DMS53 treated with DMSO at 0.1 percent for 48 hours (cell line): ENCODE data around the gene MESP1.

Source experiments
- DNase-seq: peaks from one replicate; lab custom pipeline; 2025; ENCODE audit not compliant: unreplicated experiment; lab: John Stamatoyannopoulos, UW

The MESP1 gene

GRCh38 chr15:89732451-89733172, 18.4 kb downstream of the MESP1 start:
- DNase-seq = no peak

DNA sequence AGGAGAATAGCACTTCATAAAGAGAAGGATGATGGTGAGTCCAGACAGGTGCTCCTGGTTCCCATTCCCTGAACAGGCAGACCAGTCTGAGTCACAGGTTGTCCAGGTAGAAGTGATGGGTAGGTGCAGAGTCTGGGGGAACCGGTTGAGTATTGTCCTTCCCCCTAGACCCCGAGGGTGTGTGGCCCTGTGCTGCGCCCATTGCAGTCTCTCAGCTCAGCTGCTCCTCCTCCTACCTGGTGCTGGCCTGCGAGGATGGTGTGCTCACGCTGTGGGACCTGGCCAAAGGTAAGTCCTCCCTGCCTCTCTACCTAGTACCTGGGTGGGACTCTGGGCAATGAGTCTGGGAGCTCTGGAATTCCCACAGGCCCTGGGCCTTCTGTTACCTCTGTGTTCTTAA, 19.8 kb downstream of the MESP1 start:
- DNase-seq = no peak

DNA sequence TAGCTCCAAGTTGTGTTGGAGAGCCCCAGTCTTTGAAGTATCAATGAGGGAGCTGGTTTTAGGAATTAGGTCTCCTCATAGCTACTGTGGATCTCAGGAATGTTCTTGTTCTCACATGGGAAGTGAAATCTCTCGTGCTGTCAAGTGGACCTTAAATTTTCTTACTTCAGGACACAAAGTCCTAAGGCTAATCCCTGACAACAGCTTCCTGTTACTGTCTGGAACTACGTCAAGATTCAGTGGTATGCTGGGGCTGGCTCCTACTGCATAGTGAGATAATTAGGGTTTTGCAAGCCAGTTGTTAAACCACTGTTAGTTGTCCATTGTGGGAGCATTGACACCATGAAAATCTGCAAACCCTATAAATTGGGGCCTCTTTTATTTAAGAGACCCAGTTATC, 22.8 kb downstream of the MESP1 start:
- DNase-seq = no peak

- DNase-seq = no peak
Observed at GRCh38 chr15:89725064-89725463, 26.0 kb downstream of the MESP1 start.

DNA sequence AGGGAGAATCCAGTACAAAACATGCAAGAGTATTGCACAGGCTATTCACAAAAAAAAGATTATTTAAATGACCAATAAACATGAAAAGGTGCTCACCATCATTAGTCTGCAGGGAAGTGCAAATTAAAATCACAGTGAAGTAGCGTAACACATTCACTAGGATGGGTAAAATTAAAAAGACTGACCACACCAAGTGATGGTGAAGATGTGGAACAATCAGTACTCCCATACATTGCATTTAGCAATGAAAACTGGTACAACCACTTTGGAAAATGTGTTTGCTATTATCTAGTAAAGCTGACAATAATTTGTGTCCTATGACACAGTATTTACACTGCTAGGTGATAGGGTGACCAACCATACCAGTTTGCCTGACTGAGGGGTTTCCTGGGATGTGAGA, 26.4 kb downstream of the MESP1 start:
- no peak for DNase-seq

- DNase-seq = no peak
Observed at GRCh38 chr15:89723031-89723430, 28.0 kb downstream of the MESP1 start.

- no peak for DNase-seq
Observed at GRCh38 chr15:89714775-89715174, 36.3 kb downstream of the MESP1 start.

- DNase-seq = no peak
Observed at GRCh38 chr15:89707577-89707976, 43.5 kb downstream of the MESP1 start.

DNA sequence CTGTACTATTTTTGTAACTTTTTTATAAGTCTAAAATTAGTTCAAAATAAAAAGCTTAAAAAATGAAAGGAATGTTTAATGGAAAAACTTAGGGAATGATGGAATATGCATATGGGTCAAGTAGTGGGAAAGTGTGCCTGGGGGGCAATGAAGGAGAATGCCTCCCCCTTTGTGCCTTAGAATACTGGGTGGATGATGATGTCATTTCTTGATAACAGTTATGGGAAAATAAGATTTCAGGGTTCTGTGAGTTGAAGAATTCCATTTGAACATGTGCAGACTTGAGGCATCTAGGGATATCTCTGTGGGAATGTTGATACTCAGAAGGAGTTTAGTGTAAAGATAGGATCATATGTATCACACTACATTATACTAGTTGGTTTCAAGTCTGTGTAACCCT, 46.6 kb downstream of the MESP1 start:
- no peak for DNase-seq
